Measurements from ENCODE around the gene TMEM238. TPM values are rescaled to one million over a fixed set of nuclear protein-coding genes. Genes with fewer than 3 reads are reported as not detected.
"Not testable (repeated sequence)": the region's sequence is repeated elsewhere in the genome, so short reads cannot be mapped to it uniquely, and the experiment has no call there.

TMEM238 gene
- total and polyA plus RNA-seq, 2 donors from 2014 or later, result 8.1 to 24.3 TPM

- Histone ChIP-seq H3K4me3 (ENCODE audit: low read length in 3 of 3) (peak overlapping the region in 2 of 3 donors; percentile 60 to 70), H3K27me3 (ENCODE audit: control insufficient read depth, insufficient read depth, low read length) (no peaks in the 10 kb centered on the region), H3K9me3 (ENCODE audit: control insufficient read depth in 2 of 3, insufficient read depth in 1 of 3, low read length in 3 of 3) (no peaks in the 10 kb centered on the region), H3K27ac (ENCODE audit: low read depth in 2 of 2, low read length in 2 of 2) (peak overlapping the region; percentile 45 to 76), H3K9ac (ENCODE audit: low read length in 3 of 3) (peak overlapping the region in 1 of 3 donors; percentile 41), H3K36me3 (ENCODE audit: control insufficient read depth in 2 of 3, insufficient read depth in 3 of 3, low read length in 3 of 3) (no peaks in the 10 kb centered on the region), H3K4me1 (ENCODE audit: control insufficient read depth in 2 of 3, insufficient read depth in 2 of 3, low read depth in 1 of 3, low read length in 3 of 3) (peaks cover 0 to 4% (median 0%) of the 10 kb centered on the region in 3 donors)
- no peak for TF ChIP-seq CTCF (IDR thresholded peaks at IDR 0.05; ENCODE audit: borderline replicate concordance, extremely low read depth, insufficient read depth)
- intact Hi-C loops (cut with DNase I), result no loop called here
- DNase-seq, result peak in 2 of 5 donors; percentile 64 to 79
- no peak for FAIRE-seq
Measured at GRCh38 chr19:55333870-55334269, 50.2 kb downstream of the TMEM238 start.

- H3K27me3 ChIP-seq (ENCODE audit: control insufficient read depth, insufficient read depth, low read length); FAIRE-seq; H3K9me3 ChIP-seq (ENCODE audit: control insufficient read depth in 2 of 3, insufficient read depth in 1 of 3, low read length in 3 of 3); H3K36me3 ChIP-seq (ENCODE audit: control insufficient read depth in 2 of 3, insufficient read depth in 3 of 3, low read length in 3 of 3); H3K4me3 ChIP-seq (ENCODE audit: low read length in 3 of 3); intact Hi-C loops (cut with DNase I); H3K27ac ChIP-seq (ENCODE audit: low read depth in 2 of 2, low read length in 2 of 2); H3K4me1 ChIP-seq (ENCODE audit: control insufficient read depth in 2 of 3, insufficient read depth in 2 of 3, low read depth in 1 of 3, low read length in 3 of 3); DNase-seq; H3K9ac ChIP-seq (ENCODE audit: low read length in 3 of 3): not testable (repeated sequence)
Measured at GRCh38 chr19:55329791-55330190, 54.3 kb downstream of the TMEM238 start.

Other genes starting within 250 kb of the TMEM238 start
- not detected for gene TNNT1, start 235.1 kb downstream of the TMEM238 start, total RNA-seq
- gene TNNT1, start 235.1 kb downstream of the TMEM238 start, polyA plus RNA-seq (ENCODE audit: insufficient read depth, low read depth, low replicate concordance), result not detected
- 0.41 TPM for gene TNNI3, start 226.6 kb downstream of the TMEM238 start, total RNA-seq
- gene TNNI3, start 226.6 kb downstream of the TMEM238 start, polyA plus RNA-seq (ENCODE audit: insufficient read depth, low read depth, low replicate concordance), result 1.7 TPM
- 11.4 TPM for gene DNAAF3, start 217.7 kb downstream of the TMEM238 start, total RNA-seq
- 5.1 TPM for gene DNAAF3, start 217.7 kb downstream of the TMEM238 start, polyA plus RNA-seq (ENCODE audit: insufficient read depth, low read depth, low replicate concordance)
- not detected for gene SYT5, start 204.0 kb downstream of the TMEM238 start, total RNA-seq
- not detected for gene SYT5, start 204.0 kb downstream of the TMEM238 start, polyA plus RNA-seq (ENCODE audit: insufficient read depth, low read depth, low replicate concordance)
- 2.8 TPM for gene PTPRH, start 174.8 kb downstream of the TMEM238 start, total RNA-seq
- not detected for gene PTPRH, start 174.8 kb downstream of the TMEM238 start, polyA plus RNA-seq (ENCODE audit: insufficient read depth, low read depth, low replicate concordance)
- 3.3 TPM for gene TMEM86B, start 155.5 kb downstream of the TMEM238 start, total RNA-seq
- 4.6 TPM for gene TMEM86B, start 155.5 kb downstream of the TMEM238 start, polyA plus RNA-seq (ENCODE audit: insufficient read depth, low read depth, low replicate concordance)
- 61.6 TPM for gene PPP6R1, start 125.3 kb downstream of the TMEM238 start, total RNA-seq
- gene PPP6R1, start 125.3 kb downstream of the TMEM238 start, polyA plus RNA-seq (ENCODE audit: insufficient read depth, low read depth, low replicate concordance), result 30.6 TPM
- gene HSPBP1, start 104.2 kb downstream of the TMEM238 start, total RNA-seq, result 37.6 TPM
- gene HSPBP1, start 104.2 kb downstream of the TMEM238 start, polyA plus RNA-seq (ENCODE audit: insufficient read depth, low read depth, low replicate concordance), result 55.9 TPM
- gene BRSK1, start 100.3 kb downstream of the TMEM238 start, total RNA-seq, result 6.5 TPM
- 1.4 TPM for gene BRSK1, start 100.3 kb downstream of the TMEM238 start, polyA plus RNA-seq (ENCODE audit: insufficient read depth, low read depth, low replicate concordance)
- gene TMEM150B, start 59.0 kb downstream of the TMEM238 start, total RNA-seq, result 3.6 TPM
- 5.4 TPM for gene TMEM150B, start 59.0 kb downstream of the TMEM238 start, polyA plus RNA-seq (ENCODE audit: insufficient read depth, low read depth, low replicate concordance)
- gene KMT5C, start 44.4 kb downstream of the TMEM238 start, total RNA-seq, result 13.0 TPM
- 4.1 TPM for gene KMT5C, start 44.4 kb downstream of the TMEM238 start, polyA plus RNA-seq (ENCODE audit: insufficient read depth, low read depth, low replicate concordance)
- 3.8 TPM for gene COX6B2, start 29.6 kb downstream of the TMEM238 start, total RNA-seq
- 0.62 TPM for gene COX6B2, start 29.6 kb downstream of the TMEM238 start, polyA plus RNA-seq (ENCODE audit: insufficient read depth, low read depth, low replicate concordance)
- gene GARIN5B, start 21.0 kb downstream of the TMEM238 start, total RNA-seq, result not detected
- gene GARIN5B, start 21.0 kb downstream of the TMEM238 start, polyA plus RNA-seq (ENCODE audit: insufficient read depth, low read depth, low replicate concordance), result not detected
- 0.47 TPM for gene IL11, start 13.8 kb downstream of the TMEM238 start, total RNA-seq
- 0.37 TPM for gene IL11, start 13.8 kb downstream of the TMEM238 start, polyA plus RNA-seq (ENCODE audit: insufficient read depth, low read depth, low replicate concordance)
- gene TMEM190, start 7.5 kb downstream of the TMEM238 start, total RNA-seq, result not detected
- gene TMEM190, start 7.5 kb downstream of the TMEM238 start, polyA plus RNA-seq (ENCODE audit: insufficient read depth, low read depth, low replicate concordance), result not detected
- gene RPL28, start 1.6 kb upstream of the TMEM238 start, total RNA-seq, result 1,259 TPM
- gene RPL28, start 1.6 kb upstream of the TMEM238 start, polyA plus RNA-seq (ENCODE audit: insufficient read depth, low read depth, low replicate concordance), result 1,453 TPM
- gene UBE2S, start 23.5 kb upstream of the TMEM238 start, total RNA-seq, result 16.8 TPM
- gene UBE2S, start 23.5 kb upstream of the TMEM238 start, polyA plus RNA-seq (ENCODE audit: insufficient read depth, low read depth, low replicate concordance), result 20.8 TPM
- gene SHISA7, start 59.0 kb upstream of the TMEM238 start, total RNA-seq, result not detected
- not detected for gene SHISA7, start 59.0 kb upstream of the TMEM238 start, polyA plus RNA-seq (ENCODE audit: insufficient read depth, low read depth, low replicate concordance)
- gene ISOC2, start 77.3 kb upstream of the TMEM238 start, total RNA-seq, result 45.9 TPM
- gene ISOC2, start 77.3 kb upstream of the TMEM238 start, polyA plus RNA-seq (ENCODE audit: insufficient read depth, low read depth, low replicate concordance), result 326 TPM
- not detected for gene C19orf85, start 80.5 kb upstream of the TMEM238 start, total RNA-seq
- not detected for gene C19orf85, start 80.5 kb upstream of the TMEM238 start, polyA plus RNA-seq (ENCODE audit: insufficient read depth, low read depth, low replicate concordance)
- 12.0 TPM for gene ZNF628, start 92.3 kb upstream of the TMEM238 start, total RNA-seq
- 2.3 TPM for gene ZNF628, start 92.3 kb upstream of the TMEM238 start, polyA plus RNA-seq (ENCODE audit: insufficient read depth, low read depth, low replicate concordance)
- 42.6 TPM for gene NAT14, start 100.9 kb upstream of the TMEM238 start, total RNA-seq
- 45.0 TPM for gene NAT14, start 100.9 kb upstream of the TMEM238 start, polyA plus RNA-seq (ENCODE audit: insufficient read depth, low read depth, low replicate concordance)
- gene SSC5D, start 104.1 kb upstream of the TMEM238 start, total RNA-seq, result 9.4 TPM
- 2.2 TPM for gene SSC5D, start 104.1 kb upstream of the TMEM238 start, polyA plus RNA-seq (ENCODE audit: insufficient read depth, low read depth, low replicate concordance)
- gene SBK2, start 152.8 kb upstream of the TMEM238 start, total RNA-seq, result not detected
- gene SBK2, start 152.8 kb upstream of the TMEM238 start, polyA plus RNA-seq (ENCODE audit: insufficient read depth, low read depth, low replicate concordance), result not detected
- gene SBK3, start 161.3 kb upstream of the TMEM238 start, total RNA-seq, result 0.66 TPM
- not detected for gene SBK3, start 161.3 kb upstream of the TMEM238 start, polyA plus RNA-seq (ENCODE audit: insufficient read depth, low read depth, low replicate concordance)
- gene ZNF579, start 196.6 kb upstream of the TMEM238 start, total RNA-seq, result 16.6 TPM
- 10.9 TPM for gene ZNF579, start 196.6 kb upstream of the TMEM238 start, polyA plus RNA-seq (ENCODE audit: insufficient read depth, low read depth, low replicate concordance)
- gene FIZ1, start 215.2 kb upstream of the TMEM238 start, total RNA-seq, result 17.9 TPM
- gene FIZ1, start 215.2 kb upstream of the TMEM238 start, polyA plus RNA-seq (ENCODE audit: insufficient read depth, low read depth, low replicate concordance), result 11.9 TPM
- gene ZNF524, start 216.0 kb upstream of the TMEM238 start, total RNA-seq, result 22.9 TPM
- gene ZNF524, start 216.0 kb upstream of the TMEM238 start, polyA plus RNA-seq (ENCODE audit: insufficient read depth, low read depth, low replicate concordance), result 32.6 TPM
- gene ZNF865, start 221.4 kb upstream of the TMEM238 start, total RNA-seq, result 17.4 TPM
- 5.8 TPM for gene ZNF865, start 221.4 kb upstream of the TMEM238 start, polyA plus RNA-seq (ENCODE audit: insufficient read depth, low read depth, low replicate concordance)
- 9.8 TPM for gene ZNF784, start 240.3 kb upstream of the TMEM238 start, total RNA-seq
- gene ZNF784, start 240.3 kb upstream of the TMEM238 start, polyA plus RNA-seq (ENCODE audit: insufficient read depth, low read depth, low replicate concordance), result 6.6 TPM

Data from kidney (tissue), 14 donors.